CD4-positive, alpha-beta T cell (primary cell): ENCODE data around the gene SCAF11. TPM values are rescaled to one million over a fixed set of nuclear protein-coding genes. Genes with fewer than 3 reads are reported as not detected.

Source experiments
- ATAC-seq: fragments of 200-7000 bp; cut with Tn5 transposase; one replicate; pipeline ENCODE4 v1.10.0; 2022; ENCODE audit warnings: mild to moderate bottlenecking; ENCODE audit not compliant: poor library complexity
- CTCF ChIA-PET: fragments of 350-600 bp; sonication (Branson Sonifier 250); formaldehyde crosslinking; loops from one replicate; lab custom pipeline; 2021; ENCODE audit warnings: antibody characterized with exemption, inconsistent platforms; lab: Charles Lee
- POLR2A ChIA-PET: fragments of 350-600 bp; sonication (Branson Sonifier 250); formaldehyde crosslinking; loops from one replicate; lab custom pipeline; 2021; ENCODE audit warnings: antibody characterized with exemption, inconsistent platforms; lab: Charles Lee
- DNase-seq, 14 experiments: peaks; one replicate each; pipeline ENCODE4 v3.0.0-alpha.2; 2013 to 2020; ENCODE audit warnings: mixed read lengths in 2 of 14
- H3K27ac ChIP-seq, 2 donors: one replicate each; pipeline versions ENCODE4 v1.5.1 to v1.7.0; 2013; ENCODE audit warnings: low read length in 2 of 2, low read depth in 1 of 2, mild to moderate bottlenecking in 1 of 2
- H3K27me3 ChIP-seq, 2 experiments: 1 replicate in 1 of 2; 2 replicates in 1 of 2; pipeline versions ENCODE4 v1.6.1 to v1.7.0; 2013; ENCODE audit warnings: low read length in 2 of 2, control low read depth in 1 of 2, mild to moderate bottlenecking in 1 of 2, moderate library complexity in 1 of 2; ENCODE audit not compliant: insufficient read depth in 2 of 2, control insufficient read depth in 1 of 2
- H3K36me3 ChIP-seq: one replicate; pipeline ENCODE4 v1.6.1; 2013; ENCODE audit warnings: low read length, control low read depth; ENCODE audit not compliant: insufficient read depth
- H3K4me1 ChIP-seq: one replicate; pipeline ENCODE4 v1.6.1; 2013; ENCODE audit warnings: low read length, control low read depth; ENCODE audit not compliant: insufficient read depth
- H3K4me3 ChIP-seq: one replicate; pipeline ENCODE4 v1.5.1; 2013; ENCODE audit warnings: mild to moderate bottlenecking, low read length, moderate library complexity
- H3K9me3 ChIP-seq, 2 experiments: 1 replicate in 1 of 2; 2 replicates in 1 of 2; pipeline versions ENCODE4 v1.6.1 to v1.7.0; 2013; ENCODE audit warnings: low read length in 2 of 2, mild to moderate bottlenecking in 2 of 2, control low read depth in 1 of 2, moderate library complexity in 1 of 2; ENCODE audit not compliant: control insufficient read depth in 1 of 2, insufficient read depth in 1 of 2
- H3K27ac Mint-ChIP-seq: one replicate; pipeline ENCODE4 v1.8.0; 2020; ENCODE audit warnings: mixed read lengths
- H3K27me3 Mint-ChIP-seq: one replicate; pipeline ENCODE4 v1.8.0; 2021; ENCODE audit warnings: mixed read lengths
- H3K36me3 Mint-ChIP-seq: one replicate; pipeline ENCODE4 v1.8.0; 2021; ENCODE audit warnings: low read depth, mixed read lengths
- H3K4me1 Mint-ChIP-seq: one replicate; pipeline ENCODE4 v1.8.0; 2021; ENCODE audit warnings: low read depth, mixed read lengths
- H3K4me3 Mint-ChIP-seq: one replicate; pipeline ENCODE4 v1.8.0; 2020; ENCODE audit warnings: mild to moderate bottlenecking, mixed read lengths
- H3K9me3 Mint-ChIP-seq: one replicate; pipeline ENCODE4 v1.8.0; 2020; ENCODE audit warnings: mixed read lengths
- intact Hi-C, 2 experiments: fragments of 100-400 bp; cut with DNase I in 1 of 2; cut with micrococcal nuclease in 1 of 2; formaldehyde crosslinking; loops; one replicate each; pipeline versions ENCODE4 v1.15.1 to v1.9.0; 2023 to 2025; cut with DNase I, micrococcal nuclease
- total RNA-seq, 174 experiments: library from RNA in 2 of 174; stranded (reverse) in 2 of 174; gene quantifications; one replicate each; pipeline ENCODE4 v1.2.3 and lab custom pipeline; 2021 to 2026
- TF ChIP-seq, protein P1 (sequence below): fragments of 200-600 bp; IDR thresholded peaks from one replicate; pipeline ENCODE4 v1.8.0; 2022; ENCODE audit warnings: antibody characterized with exemption, mild to moderate bottlenecking

The SCAF11 gene
- total RNA-seq, 2 experiments from 2014 or later = 205 to 213 TPM

- Mint-ChIP-seq H3K27me3 (no peaks in the 10 kb centered on the region), H3K4me1 (peaks cover 31% of the 10 kb centered on the region), H3K9me3 (peaks cover 3% of the 10 kb centered on the region), H3K27ac (peak overlapping the region; percentile 39), H3K4me3 (no peak overlapping the region), H3K36me3 (peaks cover 92% of the 10 kb centered on the region)
- Histone ChIP-seq H3K27ac (no peak overlapping the region), H3K27me3 (no peaks in the 10 kb centered on the region), H3K4me1 (peaks cover 5% of the 10 kb centered on the region), H3K4me3 (no peak overlapping the region), H3K9me3 (peaks cover 0 to 9% of the 10 kb centered on the region in 2 experiments), H3K36me3 (peaks cover 30% of the 10 kb centered on the region)
- no peak for ATAC-seq
- intact Hi-C loops = no loop called here
- DNase-seq = no peak
- ChIA-PET POLR2A (no interaction called here), CTCF (no interaction called here)
- TF ChIP-seq, protein P1, sequence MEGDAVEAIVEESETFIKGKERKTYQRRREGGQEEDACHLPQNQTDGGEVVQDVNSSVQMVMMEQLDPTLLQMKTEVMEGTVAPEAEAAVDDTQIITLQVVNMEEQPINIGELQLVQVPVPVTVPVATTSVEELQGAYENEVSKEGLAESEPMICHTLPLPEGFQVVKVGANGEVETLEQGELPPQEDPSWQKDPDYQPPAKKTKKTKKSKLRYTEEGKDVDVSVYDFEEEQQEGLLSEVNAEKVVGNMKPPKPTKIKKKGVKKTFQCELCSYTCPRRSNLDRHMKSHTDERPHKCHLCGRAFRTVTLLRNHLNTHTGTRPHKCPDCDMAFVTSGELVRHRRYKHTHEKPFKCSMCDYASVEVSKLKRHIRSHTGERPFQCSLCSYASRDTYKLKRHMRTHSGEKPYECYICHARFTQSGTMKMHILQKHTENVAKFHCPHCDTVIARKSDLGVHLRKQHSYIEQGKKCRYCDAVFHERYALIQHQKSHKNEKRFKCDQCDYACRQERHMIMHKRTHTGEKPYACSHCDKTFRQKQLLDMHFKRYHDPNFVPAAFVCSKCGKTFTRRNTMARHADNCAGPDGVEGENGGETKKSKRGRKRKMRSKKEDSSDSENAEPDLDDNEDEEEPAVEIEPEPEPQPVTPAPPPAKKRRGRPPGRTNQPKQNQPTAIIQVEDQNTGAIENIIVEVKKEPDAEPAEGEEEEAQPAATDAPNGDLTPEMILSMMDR = no peak
Measured at GRCh38 chr12:45880533-45880932, 109.8 kb downstream of the SCAF11 start.

GRCh38 chr12:45879363-45879895, 110.9 kb downstream of the SCAF11 start:
- intact Hi-C loops = loop anchor here in 1 of 2 experiments (10.0 kb wide), 1 partner anchor 335 kb away; no protein-coding TSS in a partner anchor
- peaks cover 93% of the 10 kb centered on the region for H3K36me3 Mint-ChIP-seq

GRCh38 chr12:45878630-45879255, 111.6 kb downstream of the SCAF11 start:
- Mint-ChIP-seq H3K9me3 (peaks cover 6% of the 10 kb centered on the region), H3K27me3 (no peaks in the 10 kb centered on the region), H3K4me1 (peaks cover 31% of the 10 kb centered on the region), H3K36me3 (peaks cover 93% of the 10 kb centered on the region), H3K27ac (peak overlapping the region; percentile 76), H3K4me3 (peak overlapping the region; percentile 51)
- DNase-seq (peak in 8 of 14 experiments; percentile 4 to 73 (median 30)), ATAC-seq (peak; percentile 59)
- Histone ChIP-seq H3K9me3 (no peaks in the 10 kb centered on the region), H3K36me3 (peaks cover 39% of the 10 kb centered on the region), H3K4me1 (peaks cover 5% of the 10 kb centered on the region), H3K4me3 (no peak overlapping the region), H3K27me3 (no peaks in the 10 kb centered on the region), H3K27ac (peak overlapping the region in 1 of 2 donors; percentile 59)
- ChIA-PET CTCF (interaction anchor here (0.8 kb wide), 1 partner anchor 10 kb away, joined by 3 read pairs; no protein-coding TSS in a partner anchor), POLR2A (interaction anchor here (0.7 to 1.1 kb wide), 3 partner anchors 149 to 1207 kb away, joined by 3 read pairs; partner anchors contain the start of gene ARID2)
- TF ChIP-seq, protein P1 = no peak
- intact Hi-C loops = loop anchor here in 1 of 2 experiments (10.0 kb wide), 1 partner anchor 334 kb away; no protein-coding TSS in a partner anchor

More at GRCh38 chr12:45879363-45879895, 110.9 kb downstream of the SCAF11 start:
- Mint-ChIP-seq H3K4me1 (peaks cover 31% of the 10 kb centered on the region), H3K27ac (peak overlapping the region; percentile 76), H3K9me3 (peaks cover 6% of the 10 kb centered on the region), H3K27me3 (no peaks in the 10 kb centered on the region), H3K4me3 (no peak overlapping the region)
- no peaks in the 10 kb centered on the region for H3K27me3 ChIP-seq
- DNase-seq (no peak), ATAC-seq (no peak)
- H3K9me3 ChIP-seq = peaks cover 0 to under 1% of the 10 kb centered on the region in 2 experiments
- H3K4me1 ChIP-seq = peaks cover 5% of the 10 kb centered on the region
- POLR2A ChIA-PET = interaction anchor here (1.1 kb wide), 1 partner anchor 150 kb away, joined by 3 read pairs; the partner anchor contains the start of gene ARID2
- peak overlapping the region in 1 of 2 donors; percentile 59 for H3K27ac ChIP-seq
- H3K4me3 ChIP-seq = no peak overlapping the region
- peaks cover 34% of the 10 kb centered on the region for H3K36me3 ChIP-seq
- TF ChIP-seq, protein P1 = no peak
- CTCF ChIA-PET = no interaction called here
